Measurements from ENCODE around the gene TYMP. TPM values are rescaled to one million over a fixed set of nuclear protein-coding genes. Genes with fewer than 3 reads are reported as not detected.

TYMP gene
- total RNA-seq, 1 donor from 2014 or later, result 56.6 TPM

DNA sequence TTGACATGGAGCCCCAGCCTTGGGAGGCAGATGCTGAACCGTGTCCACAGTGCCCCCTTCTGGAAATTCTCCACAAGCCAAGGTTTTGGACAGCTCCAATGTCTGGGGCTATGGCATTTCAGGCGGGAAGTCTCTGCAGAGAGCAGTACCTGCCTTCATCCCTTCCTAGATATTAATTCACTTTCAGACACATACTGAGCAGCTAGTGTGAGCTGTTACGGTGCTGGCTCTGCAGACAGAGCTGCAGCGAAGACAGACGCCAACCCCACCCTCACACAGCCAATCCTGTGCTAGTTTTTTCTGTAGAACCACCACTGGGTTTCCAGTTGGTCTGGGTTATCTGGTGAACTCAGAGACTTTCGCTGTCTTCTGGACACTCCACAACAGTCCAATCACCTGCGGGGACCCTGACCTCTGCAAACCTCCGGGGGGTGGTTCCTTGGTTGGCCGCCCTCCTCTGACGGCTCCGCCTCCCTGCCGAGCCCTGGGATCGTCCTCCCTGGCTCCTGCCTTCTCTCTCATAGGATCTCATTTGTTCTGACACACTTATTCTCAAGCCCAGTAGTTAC, 31.4 kb downstream of the TYMP start:
- peak; percentile 59 for DNase-seq (ENCODE audit: low read depth)
- peak; percentile 80 for TF ChIP-seq CTCF (IDR thresholded peaks at IDR 0.05; ENCODE audit: insufficient read depth, low read length, severe bottlenecking)
- peaks cover 2% of the 10 kb centered on the region for H3K36me3 ChIP-seq (ENCODE audit: control insufficient read depth, insufficient read depth, low read length)
- FAIRE-seq, result peak; percentile 92
- no peak overlapping the region for H3K4me3 ChIP-seq (ENCODE audit: low read depth, low read length)
- H3K27me3 ChIP-seq (ENCODE audit: control insufficient read depth, insufficient read depth, low read length), result no peaks in the 10 kb centered on the region

- TF ChIP-seq CTCF (IDR thresholded peaks at IDR 0.05; ENCODE audit: insufficient read depth, low read length, severe bottlenecking), result no peak
- H3K36me3 ChIP-seq (ENCODE audit: control insufficient read depth, insufficient read depth, low read length), result no peaks in the 10 kb centered on the region
- no peak overlapping the region for H3K4me3 ChIP-seq (ENCODE audit: low read depth, low read length)
- H3K27me3 ChIP-seq (ENCODE audit: control insufficient read depth, insufficient read depth, low read length), result no peaks in the 10 kb centered on the region
- FAIRE-seq (no peak), DNase-seq (ENCODE audit: low read depth) (no peak)
Measured at GRCh38 chr22:50497093-50497492, 32.7 kb downstream of the TYMP start.

DNA sequence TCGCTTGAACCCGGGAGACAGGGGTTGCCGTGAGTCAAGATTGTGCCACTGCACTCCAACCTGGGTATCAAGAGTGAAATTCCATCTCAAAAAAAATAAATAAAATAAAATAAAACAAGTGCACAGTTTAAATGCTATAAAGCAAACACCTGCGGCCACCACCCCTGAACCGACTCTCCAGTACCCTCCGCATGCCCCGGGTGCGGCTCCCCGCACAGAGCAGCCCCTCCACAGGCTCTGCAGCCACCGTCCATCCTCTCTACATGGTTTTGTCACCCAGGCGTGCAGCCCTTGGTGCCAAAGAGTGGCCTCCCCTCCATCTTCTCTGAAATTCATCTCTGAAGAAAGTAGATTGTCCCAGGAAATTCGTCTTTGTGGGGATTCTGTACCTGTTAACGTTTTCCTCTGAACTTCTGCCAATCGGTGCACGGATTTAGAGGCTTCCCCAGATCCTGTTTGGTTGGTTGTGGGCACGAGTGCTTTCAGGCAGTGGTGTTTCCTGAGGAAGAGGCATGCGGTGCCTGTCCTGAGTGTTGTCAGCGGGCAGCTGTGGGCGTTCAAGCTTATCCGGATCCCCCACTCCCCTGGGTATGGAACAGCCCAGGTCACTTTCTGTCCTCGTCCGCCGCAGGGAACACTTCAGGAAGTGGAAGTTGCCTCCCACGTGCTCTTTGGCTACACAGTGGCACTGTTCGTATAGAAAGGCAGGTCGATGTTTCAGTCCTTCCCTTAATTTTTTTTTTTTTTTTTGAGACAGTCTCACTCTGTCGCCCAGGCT, 39.1 kb downstream of the TYMP start:
- Histone ChIP-seq H3K27me3 (ENCODE audit: control insufficient read depth, insufficient read depth, low read length) (peaks cover 4% of the 10 kb centered on the region), H3K4me3 (ENCODE audit: low read depth, low read length) (no peak overlapping the region), H3K36me3 (ENCODE audit: control insufficient read depth, insufficient read depth, low read length) (no peaks in the 10 kb centered on the region)
- FAIRE-seq (no peak), DNase-seq (ENCODE audit: low read depth) (no peak)
- TF ChIP-seq CTCF (IDR thresholded peaks at IDR 0.05; ENCODE audit: insufficient read depth, low read length, severe bottlenecking), result no peak

GRCh38 chr22:50489363-50490243, 40.2 kb downstream of the TYMP start:
- DNase-seq (ENCODE audit: low read depth), result no peak
- H3K36me3 ChIP-seq (ENCODE audit: control insufficient read depth, insufficient read depth, low read length), result no peaks in the 10 kb centered on the region

DNA sequence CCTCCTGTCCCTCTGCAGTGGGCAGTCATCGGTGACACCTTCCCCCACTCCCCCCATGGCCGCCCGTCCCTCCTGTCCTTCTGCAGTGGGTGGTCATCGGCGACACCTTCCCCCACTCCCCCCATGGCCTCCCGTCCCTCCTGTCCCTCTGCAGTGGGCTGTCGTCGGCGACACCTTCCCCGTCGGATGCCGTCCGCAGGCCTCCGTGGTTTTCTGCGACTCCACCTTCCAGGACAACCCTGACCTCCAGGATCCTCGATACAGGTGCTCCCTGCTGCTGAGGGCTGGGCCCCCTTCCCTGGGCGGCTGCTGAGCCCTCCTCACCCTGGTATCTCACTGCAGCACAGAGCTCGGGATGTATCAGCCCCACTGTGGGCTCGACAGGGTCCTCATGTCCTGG, 40.9 kb downstream of the TYMP start:
- Histone ChIP-seq H3K27me3 (ENCODE audit: control insufficient read depth, insufficient read depth, low read length) (peaks cover 4% of the 10 kb centered on the region), H3K36me3 (ENCODE audit: control insufficient read depth, insufficient read depth, low read length) (no peaks in the 10 kb centered on the region), H3K4me3 (ENCODE audit: low read depth, low read length) (no peak overlapping the region)
- DNase-seq (ENCODE audit: low read depth) (no peak), FAIRE-seq (no peak)
- TF ChIP-seq CTCF (IDR thresholded peaks at IDR 0.05; ENCODE audit: insufficient read depth, low read length, severe bottlenecking), result no peak

More at GRCh38 chr22:50489363-50490243, 40.2 kb downstream of the TYMP start:
- Histone ChIP-seq H3K27me3 (ENCODE audit: control insufficient read depth, insufficient read depth, low read length) (peaks cover 4% of the 10 kb centered on the region), H3K4me3 (ENCODE audit: low read depth, low read length) (no peak overlapping the region)
- TF ChIP-seq CTCF (IDR thresholded peaks at IDR 0.05; ENCODE audit: insufficient read depth, low read length, severe bottlenecking), result no peak
- no peak for FAIRE-seq

Data from bronchial epithelial cell (primary cell).